Activated CD4-positive, alpha-beta T cell treated with anti-CD3 and anti-CD28 coated beads for 48 hours (primary cell): ENCODE results near the gene INCENP.

Experiments used
- DNase-seq: peaks from one replicate; pipeline ENCODE4 v3.0.0-alpha.2; 2020

The INCENP gene

DNA sequence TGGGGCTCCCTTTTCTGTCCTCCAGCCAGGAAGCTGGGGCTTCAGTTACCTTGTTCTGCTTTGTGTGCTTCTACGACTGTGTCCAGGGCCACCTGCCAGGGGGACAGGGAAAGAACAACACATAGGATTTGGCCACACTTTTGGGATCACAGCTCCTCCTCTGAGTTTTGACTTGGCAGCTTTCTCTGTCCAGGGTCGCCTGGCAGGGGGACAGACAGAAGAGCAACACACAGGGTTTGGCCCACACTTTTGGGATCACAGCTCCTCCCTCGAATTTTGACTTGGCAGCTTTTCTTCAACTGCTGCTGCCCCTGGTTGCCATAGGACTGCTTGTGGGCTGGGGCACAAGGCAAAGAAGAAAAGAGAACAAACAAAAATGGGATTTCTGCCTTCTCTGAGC, 19.1 kb downstream of the INCENP start:
- DNase-seq, result no peak

GRCh38 chr11:62143727-62144126, 19.9 kb downstream of the INCENP start:
- DNase-seq, result peak; percentile 3

GRCh38 chr11:62144641-62145255, 20.9 kb downstream of the INCENP start:
- peak; percentile 1 for DNase-seq

GRCh38 chr11:62145261-62145871, 21.6 kb downstream of the INCENP start:
- peak; percentile 1 for DNase-seq

DNA sequence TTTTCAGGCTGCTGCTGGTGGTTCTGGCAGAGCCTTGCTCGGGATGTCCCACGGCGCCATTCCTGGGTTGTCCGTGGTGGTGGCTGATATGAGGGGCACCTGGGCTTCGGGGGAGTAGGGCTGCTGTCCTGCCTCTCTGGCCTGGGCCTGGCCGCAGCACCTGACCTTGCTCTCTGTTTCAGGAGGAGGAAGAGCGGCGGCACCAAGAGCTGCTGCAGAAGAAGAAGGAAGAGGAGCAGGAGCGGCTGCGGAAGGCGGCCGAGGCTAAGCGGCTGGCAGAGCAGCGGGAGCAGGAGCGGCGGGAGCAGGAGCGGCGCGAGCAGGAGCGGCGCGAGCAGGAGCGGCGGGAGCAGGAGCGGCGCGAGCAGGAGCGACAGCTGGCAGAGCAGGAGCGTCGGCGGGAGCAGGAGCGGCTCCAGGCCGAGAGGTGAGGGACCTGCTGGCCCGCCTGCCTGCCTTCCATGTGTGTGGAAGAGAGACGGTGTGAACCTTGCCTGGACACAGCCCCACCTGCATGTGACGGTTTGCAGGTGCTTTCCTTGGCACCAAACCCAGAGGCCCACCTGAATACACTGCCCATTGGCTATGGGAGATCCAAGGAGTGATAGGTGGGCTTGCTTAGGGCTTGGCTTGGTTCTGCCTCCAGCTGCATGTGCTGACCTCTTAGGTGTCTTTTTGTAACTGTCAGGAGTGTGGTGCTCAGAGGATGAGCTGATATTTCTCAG, 22.8 kb downstream of the INCENP start:
- DNase-seq, result peak; percentile 1

- peak; percentile 1 for DNase-seq
These were observed 23.7 kb downstream of the INCENP start for GRCh38 chr11:62147545-62147944.

DNA sequence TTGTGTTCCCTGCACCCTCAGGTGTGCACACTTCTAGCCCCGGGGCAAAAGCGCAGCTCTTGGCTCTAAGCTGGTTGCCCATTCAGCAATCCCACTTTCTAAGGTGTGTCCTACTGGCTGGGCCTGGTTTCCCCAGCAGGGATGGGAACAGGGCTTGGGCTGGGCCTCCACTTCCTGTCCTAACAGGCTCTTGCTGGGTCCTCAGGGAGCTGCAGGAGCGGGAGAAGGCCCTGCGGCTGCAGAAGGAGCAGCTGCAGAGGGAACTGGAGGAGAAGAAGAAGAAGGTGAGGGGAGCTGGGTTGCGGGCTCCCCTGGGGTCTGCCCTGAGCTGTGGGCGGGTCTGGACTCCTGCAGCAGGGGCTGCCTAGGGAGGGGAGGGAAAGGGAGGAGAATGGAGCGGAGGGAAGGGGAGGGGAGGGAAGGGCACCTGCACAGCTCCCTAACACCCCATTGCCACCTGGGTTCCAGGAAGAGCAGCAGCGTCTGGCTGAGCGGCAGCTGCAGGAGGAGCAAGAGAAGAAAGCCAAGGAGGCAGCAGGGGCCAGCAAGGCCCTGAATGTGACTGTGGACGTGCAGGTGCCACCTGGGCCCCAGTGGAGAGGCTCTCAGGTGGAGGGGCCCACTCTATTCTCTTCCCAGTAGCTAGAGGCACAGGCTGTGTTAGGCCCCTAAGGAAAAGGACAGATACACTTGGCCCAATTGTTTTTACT, 24.6 kb downstream of the INCENP start:
- DNase-seq, result no peak

- DNase-seq, result peak; percentile 0
These were observed 26.4 kb downstream of the INCENP start for GRCh38 chr11:62149986-62150886.

DNA sequence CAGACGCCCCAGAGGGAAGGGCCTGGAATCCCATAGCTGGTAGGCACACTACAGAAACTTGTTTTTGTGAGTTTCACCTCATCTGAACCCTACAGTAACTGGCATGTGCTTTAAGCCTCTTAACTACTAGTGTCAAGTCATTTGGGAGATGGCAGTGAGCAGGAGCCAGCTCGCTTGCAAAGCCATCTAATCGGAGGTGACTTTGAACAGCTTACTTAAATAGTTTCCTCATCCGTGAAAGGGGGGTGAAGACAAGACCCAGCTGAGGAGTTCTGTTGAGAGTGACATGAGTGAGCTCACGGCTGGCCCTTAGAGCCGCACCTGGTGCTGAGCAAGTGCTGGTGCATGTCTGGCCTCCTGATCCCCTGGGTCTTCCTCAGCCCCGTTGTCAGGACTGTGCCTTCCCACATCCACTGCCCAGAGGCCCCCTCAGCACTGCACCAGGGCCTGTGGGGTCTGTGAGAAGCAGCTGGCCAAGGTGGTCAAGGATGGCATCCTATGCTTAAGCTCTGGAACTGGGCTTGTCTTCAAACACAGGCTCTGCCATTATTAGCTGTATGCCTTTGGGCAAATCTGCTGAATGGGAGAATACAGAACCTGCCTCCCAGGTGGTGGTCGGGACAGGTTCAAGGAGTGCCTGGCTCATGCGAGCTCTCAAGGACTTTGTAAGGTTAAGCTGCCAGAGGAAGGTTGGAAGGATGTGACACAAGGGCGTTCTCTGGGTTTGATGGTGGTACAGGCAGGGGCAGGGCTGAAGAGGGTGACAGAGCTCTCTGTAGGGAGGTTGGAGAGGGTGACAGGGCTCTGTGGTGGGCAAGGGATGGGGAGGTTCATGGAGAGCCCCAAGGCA, 27.3 kb downstream of the INCENP start:
- no peak for DNase-seq

DNA sequence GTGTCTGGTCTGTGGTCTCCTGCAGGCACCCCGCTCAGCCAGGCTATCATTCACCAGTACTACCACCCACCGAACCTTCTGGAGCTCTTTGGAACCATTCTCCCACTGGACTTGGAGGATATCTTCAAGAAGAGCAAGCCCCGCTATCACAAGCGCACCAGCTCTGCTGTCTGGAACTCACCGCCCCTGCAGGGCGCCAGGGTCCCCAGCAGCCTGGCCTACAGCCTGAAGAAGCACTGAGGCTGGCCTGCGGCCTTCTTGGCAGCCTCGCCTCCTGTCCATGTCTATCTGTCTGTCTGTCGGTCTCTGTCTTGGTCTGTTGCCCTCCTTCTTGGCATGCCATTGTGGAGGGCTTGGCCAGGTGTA, 27.9 kb downstream of the INCENP start:
- DNase-seq, result peak; percentile 1

DNA sequence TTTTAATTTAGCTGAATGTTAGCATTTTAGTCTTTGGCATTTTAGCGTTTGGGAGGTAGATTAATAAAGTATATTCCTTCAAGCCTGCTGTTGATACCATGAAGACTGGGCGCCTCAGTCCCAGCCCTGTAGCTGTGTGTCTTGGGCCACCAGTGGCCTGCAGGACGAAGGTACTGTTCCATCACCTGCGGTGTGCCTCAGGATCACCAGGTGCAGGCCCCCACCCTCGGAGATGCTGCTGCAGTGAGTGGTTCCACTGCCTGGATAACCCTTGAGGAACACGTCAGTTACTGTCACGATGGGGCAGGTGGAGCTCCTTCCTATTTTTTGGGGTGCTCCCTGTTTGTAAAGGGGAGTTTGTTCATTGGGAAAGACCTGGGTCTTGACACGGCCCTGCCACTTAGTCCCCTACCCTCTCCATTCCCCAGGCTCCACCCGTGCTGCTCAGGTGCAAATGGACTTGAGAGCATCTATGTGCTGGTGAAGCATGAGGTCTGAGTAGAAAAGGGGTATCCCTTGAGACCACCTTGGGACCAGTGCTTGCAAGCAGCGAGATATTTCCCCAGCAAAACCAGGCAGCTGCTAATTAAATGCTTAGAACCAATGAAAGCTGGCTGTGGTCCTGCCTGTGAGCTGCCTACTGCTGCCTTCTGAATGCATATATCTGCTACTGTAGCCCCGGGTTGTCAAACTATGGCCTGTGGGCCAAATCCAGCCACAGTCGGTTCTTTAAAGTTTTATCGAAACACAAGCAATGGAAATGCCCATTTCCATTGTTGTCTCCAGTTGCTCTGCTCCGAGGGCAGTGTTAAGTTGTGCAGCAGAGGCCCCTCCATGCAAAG, 28.7 kb downstream of the INCENP start:
- DNase-seq, result peak; percentile 1

DNA sequence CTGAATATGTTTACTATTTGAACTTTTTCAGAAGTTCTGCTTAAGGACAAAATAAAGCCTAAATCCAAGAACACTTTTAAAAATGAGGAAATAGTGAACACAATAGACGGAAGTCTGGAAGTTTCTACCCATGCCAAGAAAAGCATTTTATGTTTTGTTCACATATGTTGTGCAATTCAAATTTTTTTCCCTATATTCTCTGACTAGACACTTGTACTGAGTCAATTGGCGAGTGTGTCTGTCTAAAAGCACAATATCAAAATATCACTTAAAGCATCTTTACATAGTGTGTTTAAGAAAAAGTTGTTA, 29.2 kb downstream of the INCENP start:
- DNase-seq, result no peak

GRCh38 chr11:62153617-62154016, 29.8 kb downstream of the INCENP start:
- no peak for DNase-seq

DNA sequence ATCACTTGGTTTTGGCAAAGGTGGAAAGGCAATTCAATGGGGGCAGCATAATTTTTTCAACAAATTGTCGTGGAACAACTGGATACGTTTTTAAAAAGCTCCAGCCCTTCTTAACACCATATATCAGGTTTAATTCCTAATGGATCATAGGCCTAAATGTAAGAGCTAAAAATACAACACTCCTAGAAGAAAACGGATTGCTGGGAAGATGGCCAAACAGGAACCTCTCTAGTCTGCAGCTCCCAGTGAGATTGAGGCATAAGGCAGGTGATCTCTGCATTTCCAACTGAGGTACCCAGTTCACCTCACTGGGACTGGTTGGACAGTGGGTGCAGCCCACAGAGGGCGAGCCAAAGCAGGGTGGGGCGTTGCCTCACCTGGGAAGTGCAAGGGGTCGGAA, 33.8 kb downstream of the INCENP start:
- DNase-seq, result no peak

- no peak for DNase-seq
These were observed 42.6 kb downstream of the INCENP start for GRCh38 chr11:62166371-62166770.

DNA sequence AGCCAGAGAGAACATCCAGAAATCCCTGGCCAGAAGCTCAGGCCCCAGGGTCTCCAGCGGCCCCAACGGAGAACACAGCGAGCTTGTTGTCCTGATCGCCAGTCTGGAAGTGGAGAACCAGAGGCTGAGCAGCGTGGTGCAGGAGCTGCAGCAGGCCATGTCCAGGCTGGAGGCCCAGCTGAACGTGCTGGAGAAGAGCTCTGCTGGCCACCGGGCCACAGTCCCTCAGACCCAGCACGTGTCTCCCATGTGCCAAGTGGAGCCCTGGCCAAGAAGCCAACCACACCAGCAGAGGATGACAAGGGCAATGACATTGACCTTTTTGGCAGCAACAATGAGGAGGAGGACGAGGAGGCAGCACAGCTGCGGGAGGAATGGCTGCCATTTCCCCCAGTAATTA, 45.6 kb downstream of the INCENP start:
- DNase-seq, result no peak

GRCh38 chr11:62169935-62170334, 46.1 kb downstream of the INCENP start:
- no peak for DNase-seq

GRCh38 chr11:62171261-62171723, 47.5 kb downstream of the INCENP start:
- peak; percentile 87 for DNase-seq

- DNase-seq, result no peak
These were observed 48.5 kb downstream of the INCENP start for GRCh38 chr11:62172294-62172693.

DNA sequence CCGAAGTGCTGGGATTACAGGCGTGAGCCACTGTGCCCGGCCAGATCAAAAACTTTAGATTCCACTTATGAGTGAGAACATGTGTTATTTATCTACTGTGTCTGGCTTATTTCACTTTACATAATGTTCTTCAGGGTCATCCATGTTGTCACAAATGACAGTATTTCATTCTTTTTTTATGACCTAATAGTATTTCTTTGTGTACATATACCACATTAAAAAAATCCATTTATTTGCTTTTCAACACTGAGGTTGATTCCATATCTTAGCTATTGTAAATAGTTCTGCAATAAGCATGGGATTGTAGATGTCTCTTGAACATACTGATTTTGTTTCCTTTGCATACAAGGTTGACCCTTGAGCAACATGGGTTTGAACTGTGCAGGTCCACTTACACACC, 53.0 kb downstream of the INCENP start:
- DNase-seq, result no peak

- DNase-seq, result no peak
These were observed 56.2 kb downstream of the INCENP start for GRCh38 chr11:62179995-62180394.
